Stimulated activated CD8-positive, alpha-beta memory T cell treated with anti-CD3 and anti-CD28 coated beads, Interleukin-2, amount 100 ng/mL, for 48 hours (primary cell): ENCODE results near the gene GMPR.
A peak's percentile ranks its signal among the peaks of the same experiment; 100 is the strongest.

Source experiments
- DNase-seq, 2 donors: peaks; one replicate each; pipeline ENCODE4 v3.0.0-alpha.2; 2020; ENCODE audit warnings: low read depth in 2 of 2

Gene GMPR

GRCh38 chr6:16271428-16271827 lies 33.0 kb downstream of the GMPR start:
- DNase-seq, result no peak

- no peak for DNase-seq
These were observed 33.8 kb downstream of the GMPR start for GRCh38 chr6:16272201-16272600.

- DNase-seq, result no peak
These were observed 34.9 kb downstream of the GMPR start for GRCh38 chr6:16273256-16273655.

- no peak for DNase-seq
These were observed 36.1 kb downstream of the GMPR start for GRCh38 chr6:16274483-16274882.

GRCh38 chr6:16274885-16275589 lies 36.6 kb downstream of the GMPR start:
- no peak for DNase-seq

GRCh38 chr6:16277101-16277981 lies 39.0 kb downstream of the GMPR start:
- peak; percentile 9 to 10 for DNase-seq

GRCh38 chr6:16278048-16278724 lies 39.8 kb downstream of the GMPR start:
- DNase-seq, result no peak

GRCh38 chr6:16278750-16279149 lies 40.4 kb downstream of the GMPR start:
- no peak for DNase-seq

GRCh38 chr6:16279243-16279642 lies 40.9 kb downstream of the GMPR start:
- DNase-seq, result no peak

- no peak for DNase-seq
These were observed 44.0 kb downstream of the GMPR start for GRCh38 chr6:16282370-16282769.

- no peak for DNase-seq
These were observed 46.1 kb downstream of the GMPR start for GRCh38 chr6:16284472-16284871.

- no peak for DNase-seq
These were observed 47.2 kb downstream of the GMPR start for GRCh38 chr6:16285467-16286150.

- DNase-seq, result no peak
These were observed 47.8 kb downstream of the GMPR start for GRCh38 chr6:16286151-16286522.

- no peak for DNase-seq
These were observed 49.8 kb downstream of the GMPR start for GRCh38 chr6:16288163-16288562.

GRCh38 chr6:16291739-16292138 lies 53.4 kb downstream of the GMPR start:
- DNase-seq, result no peak

- no peak for DNase-seq
These were observed 54.0 kb downstream of the GMPR start for GRCh38 chr6:16292432-16292831.

GRCh38 chr6:16292942-16293341 lies 54.6 kb downstream of the GMPR start:
- DNase-seq, result no peak

- DNase-seq, result no peak
These were observed 56.0 kb downstream of the GMPR start for GRCh38 chr6:16294371-16294770.

- no peak for DNase-seq
These were observed 56.7 kb downstream of the GMPR start for GRCh38 chr6:16295060-16295459.

GRCh38 chr6:16295471-16295870 lies 57.1 kb downstream of the GMPR start:
- DNase-seq, result no peak

GRCh38 chr6:16296061-16296670 lies 57.8 kb downstream of the GMPR start:
- DNase-seq, result no peak

- no peak for DNase-seq
These were observed 61.5 kb downstream of the GMPR start for GRCh38 chr6:16299861-16300260.
